HCT116 (cell line): ENCODE data around the gene CCDC92. TPM values are rescaled to one million over a fixed set of nuclear protein-coding genes. Genes with fewer than 3 reads are reported as not detected.

Experiments used
- ATAC-seq: fragments of 200-7000 bp; cut with Tn5 transposase; 2 replicates; pipeline ENCODE4 v1.9.1; 2020; ENCODE audit warnings: mild to moderate bottlenecking, moderate library complexity
- BruUV-seq: library from RNA; stranded (reverse); fragments of 400-500 nt; replicated peaks from 2 replicates; lab custom pipeline; 2021; lab: Mats Ljungman, UMichigan
- CTCF ChIA-PET: fragments of 300-600 bp; sonication (Branson Sonifier 250); formaldehyde crosslinking; loops from one replicate; lab custom pipeline; 2021; ENCODE audit warnings: antibody characterized with exemption; lab: Charles Lee
- POLR2A ChIA-PET: fragments of 300-600, 350-600 bp; sonication (Branson Sonifier 250); formaldehyde crosslinking; loops from one replicate; lab custom pipeline; 2021; ENCODE audit warnings: antibody characterized with exemption; lab: Charles Lee
- RAD21 ChIA-PET, 2 experiments: fragments of 300-600 bp; sonication (Branson Sonifier 250); formaldehyde crosslinking; loops; one replicate each; lab custom pipeline; 2023; ENCODE audit warnings: low total read pairs in 2 of 2; ENCODE audit not compliant: uncharacterized antibody in 2 of 2, unreplicated experiment in 2 of 2, low non-redundant PET in 1 of 2; lab: Charles Lee
- DNase-seq: peaks from one replicate; pipeline ENCODE4 v3.0.0-alpha.2; 2010; ENCODE audit warnings: low read depth, low spot score
- H2AFZ ChIP-seq: fragments of 200-600 bp; shearing (Covaris generic), sonication (generic); 2 replicates; pipeline ENCODE4 v1.6.1; 2017; ENCODE audit warnings: low read depth, mixed run types, mixed read lengths, antibody characterized with exemption, low read length; ENCODE audit not compliant: poor library complexity, severe bottlenecking
- H3K27ac ChIP-seq: 2 replicates; pipeline ENCODE4 v1.5.1; 2012; ENCODE audit warnings: low read depth, low read length
- H3K27me3 ChIP-seq: fragments of 200-600 bp; sonication (generic); 2 replicates; pipeline ENCODE4 v1.6.1; 2016; ENCODE audit warnings: mixed run types, low read length, mixed read lengths; ENCODE audit not compliant: insufficient read depth
- H3K36me3 ChIP-seq, 2 experiments: fragments of 200-500 bp in 1 of 2; fragments of 200-600 bp in 1 of 2; sonication (Bioruptor generic) in 1 of 2; sonication (generic) in 1 of 2; 2 replicates each; pipeline versions ENCODE4 v1.5.1 to v1.6.1; 2014 to 2016; ENCODE audit warnings: low read length in 2 of 2, inconsistent platforms in 1 of 2, mixed read lengths in 1 of 2, mixed run types in 1 of 2; ENCODE audit not compliant: insufficient read depth in 2 of 2, control insufficient read depth in 1 of 2
- H3K4me1 ChIP-seq, 2 experiments: fragments of 200-600 bp in 1 of 2; sonication (generic) in 1 of 2; 2 replicates each; pipeline versions ENCODE4 v1.5.1 to v1.6.1; 2012 to 2017; ENCODE audit warnings: low read length in 2 of 2, inconsistent platforms in 1 of 2, mild to moderate bottlenecking in 1 of 2, mixed read lengths in 1 of 2, mixed run types in 1 of 2, moderate library complexity in 1 of 2; ENCODE audit not compliant: insufficient read depth in 2 of 2, control insufficient read depth in 1 of 2
- H3K4me2 ChIP-seq: fragments of 200-600 bp; sonication (generic); 2 replicates; pipeline ENCODE4 v1.6.1; 2017; ENCODE audit warnings: mixed run types, low read length, mixed read lengths
- H3K4me3 ChIP-seq, 2 experiments: fragments of 200-600 bp in 1 of 2; sonication (generic) in 1 of 2; replicated peaks in 1 of 2; 2 replicates each; pipeline ENCODE4 v1.5.1; 2011 to 2016; ENCODE audit warnings: low read length in 2 of 2, control low read depth in 1 of 2, low read depth in 1 of 2, mild to moderate bottlenecking in 1 of 2, mixed read lengths in 1 of 2, mixed run types in 1 of 2
- H3K79me2 ChIP-seq: fragments of 200-600 bp; sonication (generic); 2 replicates; pipeline ENCODE4 v1.6.1; 2017; ENCODE audit warnings: mild to moderate bottlenecking, mixed run types, low read length, moderate library complexity, mixed read lengths; ENCODE audit not compliant: insufficient read depth
- H3K9ac ChIP-seq: fragments of 200-600 bp; sonication (generic); 2 replicates; pipeline ENCODE4 v1.6.1; 2016; ENCODE audit warnings: low read length, mixed read lengths
- H3K9me2 ChIP-seq: fragments of 200-600 bp; sonication (generic), shearing (Covaris generic); 2 replicates; pipeline ENCODE4 v1.6.1; 2017; ENCODE audit warnings: mixed run types, mild to moderate bottlenecking, moderate library complexity; ENCODE audit not compliant: insufficient read depth
- H3K9me3 ChIP-seq, 2 experiments: fragments of 200-500 bp in 1 of 2; fragments of 200-600 bp in 1 of 2; sonication (Bioruptor generic) in 1 of 2; sonication (generic) in 1 of 2; 2 replicates each; pipeline ENCODE4 v1.6.1; 2014 to 2017; ENCODE audit warnings: low read length in 2 of 2, mixed read lengths in 2 of 2, inconsistent platforms in 1 of 2, low read depth in 1 of 2, mild to moderate bottlenecking in 1 of 2, mixed run types in 1 of 2, moderate library complexity in 1 of 2; ENCODE audit not compliant: control insufficient read depth in 1 of 2, insufficient read depth in 1 of 2
- H4K20me1 ChIP-seq: fragments of 200-600 bp; sonication (generic), shearing (Covaris generic); 2 replicates; pipeline ENCODE4 v1.6.1; 2017; ENCODE audit warnings: mixed run types, mild to moderate bottlenecking, moderate library complexity; ENCODE audit not compliant: insufficient read depth
- CBX3 ChIP-seq: IDR thresholded peaks from 2 replicates; pipeline ENCODE4 v1.6.1; 2012; ENCODE audit warnings: low read depth
- CEBPB ChIP-seq: IDR thresholded peaks from 2 replicates; pipeline ENCODE4 v1.6.1; 2012; ENCODE audit warnings: low read depth
- EGR1 ChIP-seq: IDR thresholded peaks from 2 replicates; pipeline ENCODE4 v1.6.1; 2012; ENCODE audit warnings: low read depth
- ELF1 ChIP-seq: IDR thresholded peaks from 2 replicates; pipeline ENCODE4 v1.6.1; 2012; ENCODE audit warnings: low read depth, borderline replicate concordance
- EZH2phosphoT487 ChIP-seq: fragments of 200-600 bp; IDR thresholded peaks from 2 replicates; pipeline ENCODE4 v1.6.1; 2018; ENCODE audit warnings: antibody characterized with exemption, borderline replicate concordance
- POLR2A ChIP-seq: IDR thresholded peaks from 2 replicates; pipeline ENCODE4 v1.7.0; 2011; ENCODE audit warnings: borderline replicate concordance; ENCODE audit not compliant: insufficient read depth, insufficient read length; ENCODE audit errors: extremely low read depth
- RAD21 ChIP-seq: IDR thresholded peaks from 2 replicates; pipeline ENCODE4 v1.6.1; 2012; ENCODE audit warnings: low read depth, mild to moderate bottlenecking
- SIN3A ChIP-seq: IDR thresholded peaks from 2 replicates; pipeline ENCODE4 v1.6.1; 2012; ENCODE audit warnings: low read depth
- SP1 ChIP-seq: IDR thresholded peaks from 2 replicates; pipeline ENCODE4 v1.6.1; 2012; ENCODE audit warnings: low read depth
- YY1 ChIP-seq: IDR thresholded peaks from 2 replicates; pipeline ENCODE4 v1.6.1; 2011; ENCODE audit warnings: low read length, low read depth, moderate library complexity, mild to moderate bottlenecking; ENCODE audit not compliant: insufficient replicate concordance; ENCODE audit errors: extremely low read depth
- ZBTB33 ChIP-seq: IDR thresholded peaks from 2 replicates; pipeline ENCODE4 v1.6.1; 2011; ENCODE audit warnings: mild to moderate bottlenecking, low read length, moderate library complexity; ENCODE audit not compliant: insufficient replicate concordance; ENCODE audit errors: extremely low read depth
- ZFX ChIP-seq: fragments of 450-650 bp; IDR thresholded peaks from 2 replicates; pipeline ENCODE4 v1.6.1; 2017
- ZNF274 ChIP-seq: fragments of 200-500 bp; sonication (Bioruptor generic); IDR thresholded peaks from 2 replicates; pipeline ENCODE4 v1.6.1; 2014; ENCODE audit warnings: mild to moderate bottlenecking, low read depth, low read length, inconsistent platforms
- intact Hi-C: fragments of 100-400 bp; cut with micrococcal nuclease; formaldehyde crosslinking; loops from 2 replicates; pipeline ENCODE4 v1.10.0; 2022
- total RNA-seq: library from RNA; stranded (reverse); gene quantifications from one replicate; pipeline ENCODE4 v1.2.1, GENCODE V29; 2021; ENCODE audit not compliant: unreplicated experiment
- TF ChIP-seq, protein P1 (sequence below): IDR thresholded peaks from 2 replicates; pipeline ENCODE4 v1.6.1; 2012

CCDC92 gene
- total RNA-seq, 1 experiment from 2014 or later, result 9.7 TPM

- ATAC-seq, result no peak
- no peak overlapping the region for H3K4me3 ChIP-seq
- BruUV-seq, result no TSS peak
- no peak overlapping the region for H2AFZ ChIP-seq
- H3K4me1 ChIP-seq, result no peaks in the 10 kb centered on the region
- H3K27ac ChIP-seq, result no peak overlapping the region
- no peaks in the 10 kb centered on the region for H3K9me3 ChIP-seq
- H3K9me2 ChIP-seq, result no peaks in the 10 kb centered on the region
- H3K36me3 ChIP-seq, result peaks cover 16 to 17% of the 10 kb centered on the region in 2 experiments; a peak in 3 of 4 replicates
- H3K27me3 ChIP-seq, result no peaks in the 10 kb centered on the region
- intact Hi-C loops, result no loop called here
- no peak overlapping the region for H3K9ac ChIP-seq
- POLR2A ChIA-PET, result no interaction called here
- H3K79me2 ChIP-seq, result peaks cover 82% of the 10 kb centered on the region
- no peak for TF ChIP-seq ZFX
- TF ChIP-seq CBX3, result no peak
- no peak for TF ChIP-seq ELF1
- TF ChIP-seq EZH2phosphoT487, result no peak
- no peak for TF ChIP-seq YY1
- no peak for TF ChIP-seq ZNF274
- TF ChIP-seq SP1, result no peak
- TF ChIP-seq SIN3A, result no peak
- no peak for TF ChIP-seq CEBPB
- TF ChIP-seq, protein P1, sequence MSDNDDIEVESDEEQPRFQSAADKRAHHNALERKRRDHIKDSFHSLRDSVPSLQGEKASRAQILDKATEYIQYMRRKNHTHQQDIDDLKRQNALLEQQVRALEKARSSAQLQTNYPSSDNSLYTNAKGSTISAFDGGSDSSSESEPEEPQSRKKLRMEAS, result no peak
- CTCF ChIA-PET, result interaction anchor here (1.0 to 1.3 kb wide), 2 partner anchors 11 to 45 kb away, joined by 3 to 5 read pairs; no protein-coding TSS in a partner anchor
- no peak for DNase-seq
- H4K20me1 ChIP-seq, result 0 out of 2 replicates have a peak, but pooled peaks cover 4% of the 10 kb centered on the region
- RAD21 ChIA-PET, result no interaction called here
- no peak overlapping the region for H3K4me2 ChIP-seq
These were observed 14.4 kb upstream of the CCDC92 start for GRCh38 chr12:123987022-123987421.

GRCh38 chr12:123986374-123986965 is 13.8 kb upstream of the CCDC92 start:
- peaks cover 88% of the 10 kb centered on the region for H3K79me2 ChIP-seq
- H3K9me3 ChIP-seq, result no peaks in the 10 kb centered on the region
- no peaks in the 10 kb centered on the region for H3K27me3 ChIP-seq
- peaks cover 17% of the 10 kb centered on the region in 2 experiments; a peak in 3 of 4 replicates for H3K36me3 ChIP-seq
- POLR2A ChIA-PET, result no interaction called here
- no peak overlapping the region for H3K27ac ChIP-seq
- CTCF ChIA-PET, result interaction anchor here (0.7 to 1.3 kb wide), 3 partner anchors 12 to 81 kb away, joined by 3 to 5 read pairs (median 3); no protein-coding TSS in a partner anchor
- no peak overlapping the region for H3K9ac ChIP-seq
- no peak overlapping the region for H3K4me2 ChIP-seq
- H3K9me2 ChIP-seq, result no peaks in the 10 kb centered on the region
- H4K20me1 ChIP-seq, result 0 out of 2 replicates have a peak, but pooled peaks cover 4% of the 10 kb centered on the region
- no peak for DNase-seq
- ATAC-seq, result no peak
- no peak overlapping the region for H2AFZ ChIP-seq
- no peaks in the 10 kb centered on the region for H3K4me1 ChIP-seq
- no peak overlapping the region for H3K4me3 ChIP-seq
- no TSS peak for BruUV-seq
- RAD21 ChIA-PET, result no interaction called here
- intact Hi-C loops, result no loop called here
- TF ChIP-seq ZNF274 (no peak), SP1 (no peak), YY1 (no peak), ZBTB33 (no peak), POLR2A (no peak), ELF1 (no peak), EGR1 (no peak), RAD21 (no peak), CEBPB (no peak), ZFX (no peak)
- TF ChIP-seq, protein P1, result no peak
